Embryonic facial prominence (tissue), 1 donor: ENCODE results near the gene FOXJ2.
"Not testable (repeated sequence)": the region's sequence is repeated elsewhere in the genome, so short reads cannot be mapped to it uniquely, and the experiment has no call there.

Source experiments
- DNase-seq: peaks from one replicate; pipeline ENCODE4 v3.0.0-alpha.2; 2016; ENCODE audit errors: extremely low spot score

Gene FOXJ2

DNA sequence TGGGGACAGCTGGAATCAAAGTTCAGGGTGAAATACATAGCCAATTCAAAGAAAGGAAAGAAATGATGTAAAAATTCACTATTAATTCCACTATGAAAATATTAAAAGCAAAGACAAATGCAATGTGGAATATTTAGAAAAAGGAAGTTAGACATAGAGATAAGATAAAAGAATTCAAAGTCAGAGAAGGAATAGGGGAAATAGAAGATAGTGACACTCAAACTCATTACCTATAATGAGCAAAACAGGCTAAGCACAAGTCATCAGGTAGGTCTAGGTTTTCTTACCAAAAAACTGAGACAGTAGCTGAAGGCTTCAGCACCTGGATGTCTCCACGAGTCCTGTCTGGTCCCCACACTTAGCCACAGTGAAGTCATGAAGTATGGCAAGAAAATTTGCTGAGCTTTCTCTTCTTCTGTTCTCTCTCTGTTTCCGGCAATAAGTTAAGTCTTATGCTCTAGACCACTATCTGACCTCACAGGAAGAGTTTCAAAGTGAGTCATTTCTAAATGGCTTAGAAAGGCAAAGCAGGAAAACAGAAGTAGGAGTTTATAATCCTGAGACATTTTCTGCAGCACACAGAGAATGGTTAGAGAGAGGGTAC is 33.6 kb downstream of the FOXJ2 start, which contains the start of gene C3AR1:
Gene C3AR1 (minus strand): TSS at position 369 of the 604 bp plus-strand sequence. CDS start 6,174 bp downstream, outside the sequence.
- no peak for DNase-seq

- no peak for DNase-seq
These were observed 37.1 kb downstream of the FOXJ2 start for GRCh38 chr12:8069582-8069981.

- not testable (repeated sequence) for DNase-seq
These were observed 39.3 kb downstream of the FOXJ2 start for GRCh38 chr12:8071820-8072219.

- DNase-seq, result no peak
These were observed 43.4 kb downstream of the FOXJ2 start for GRCh38 chr12:8075935-8076334.

DNA sequence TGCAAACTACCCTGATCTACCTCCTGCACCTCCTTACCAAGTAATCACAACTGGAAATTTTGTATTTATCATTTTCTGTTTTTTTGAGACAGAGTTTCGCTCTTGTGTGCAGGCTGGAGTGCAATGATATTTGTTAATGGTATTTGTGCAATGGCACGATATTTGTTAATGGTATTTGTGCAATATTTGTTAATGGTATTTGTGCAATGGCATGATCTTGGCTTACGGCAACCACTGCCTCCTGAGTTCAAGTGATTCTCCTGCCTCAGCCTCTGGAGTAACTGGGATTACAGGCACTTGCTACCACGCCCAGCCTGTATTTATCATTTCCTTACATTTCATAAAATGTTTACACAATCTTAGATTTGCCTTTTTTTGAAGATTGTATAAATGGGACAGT is 43.9 kb downstream of the FOXJ2 start:
- DNase-seq, result no peak

DNA sequence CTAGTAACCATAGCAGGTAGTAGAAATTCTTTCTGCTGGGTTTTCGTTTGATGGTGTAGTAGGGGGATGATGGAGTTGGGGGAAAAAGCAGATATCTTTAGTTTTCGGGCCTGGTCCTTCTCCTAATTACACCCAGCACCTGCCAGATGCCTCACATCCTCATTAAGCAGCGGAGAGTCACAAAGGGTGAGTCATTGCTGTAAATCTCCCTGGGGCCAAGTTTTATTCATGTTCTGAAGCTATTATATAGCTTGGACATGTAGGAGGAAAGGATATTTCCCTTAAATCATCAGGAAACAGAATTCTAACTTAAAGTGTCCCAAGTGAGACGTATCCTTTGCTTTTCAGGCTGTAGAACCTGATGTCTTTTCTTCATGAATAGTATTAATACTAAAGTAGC is 44.7 kb downstream of the FOXJ2 start:
- DNase-seq, result no peak

- peak; percentile 20 for DNase-seq
These were observed 45.9 kb downstream of the FOXJ2 start for GRCh38 chr12:8078398-8078797.

DNA sequence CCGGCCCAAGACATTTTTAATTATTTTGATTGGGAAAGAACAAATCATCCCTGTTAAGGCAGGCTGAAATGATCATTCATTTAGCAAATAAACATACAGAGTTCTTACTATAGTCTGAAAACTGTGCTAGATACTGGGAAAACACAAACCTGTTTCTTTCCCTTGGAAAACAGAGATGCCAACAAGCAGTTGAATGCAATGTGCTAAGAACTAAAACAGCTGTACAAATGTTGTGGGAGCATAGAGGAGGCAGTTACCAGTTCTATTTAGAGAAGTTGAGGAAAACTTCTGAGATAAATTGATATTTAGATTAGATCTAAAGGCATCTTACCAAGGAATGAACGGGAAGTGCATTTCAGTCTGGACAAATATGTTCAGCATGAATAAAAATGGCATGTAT is 46.4 kb downstream of the FOXJ2 start:
- no peak for DNase-seq

GRCh38 chr12:8080120-8080519 is 47.6 kb downstream of the FOXJ2 start:
- DNase-seq, result no peak

- DNase-seq, result no peak
These were observed 48.9 kb downstream of the FOXJ2 start for GRCh38 chr12:8081251-8081920.

DNA sequence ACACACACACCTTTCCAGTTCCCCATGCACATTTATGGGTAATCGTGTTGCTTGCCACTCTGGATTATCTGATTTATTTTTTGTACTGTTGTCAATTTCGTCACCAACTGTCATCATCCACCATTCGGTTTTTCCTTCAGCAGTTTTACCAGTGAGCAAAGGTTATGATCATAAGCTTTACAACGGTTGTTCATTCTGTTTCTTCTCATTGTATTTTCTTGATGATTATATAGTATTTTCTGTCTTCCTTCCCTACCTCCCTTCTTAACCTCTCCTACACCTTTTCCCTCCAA is 50.2 kb downstream of the FOXJ2 start:
- DNase-seq, result peak; percentile 6

GRCh38 chr12:8084351-8084750 is 51.8 kb downstream of the FOXJ2 start:
- DNase-seq, result not testable (repeated sequence)

GRCh38 chr12:8087666-8088065 is 55.1 kb downstream of the FOXJ2 start:
- no peak for DNase-seq

DNA sequence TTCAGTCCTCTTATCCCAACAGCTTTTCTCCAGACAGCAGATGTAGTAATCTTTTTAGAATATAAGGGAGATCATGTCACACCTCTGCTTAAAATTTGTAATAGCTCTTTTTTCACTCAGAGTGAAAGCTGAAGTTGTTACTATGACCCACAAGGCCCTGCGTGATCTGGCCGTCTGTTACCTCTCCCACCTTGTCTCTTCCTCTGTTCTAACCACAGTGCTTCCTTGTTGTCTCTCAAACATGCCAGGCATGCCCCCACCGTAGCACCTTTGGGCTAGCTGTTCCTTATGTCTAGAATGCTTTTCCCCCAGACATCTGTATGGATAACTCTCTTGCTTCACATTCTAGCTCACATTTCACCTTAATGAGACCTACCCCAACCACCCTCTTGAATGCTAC is 56.1 kb downstream of the FOXJ2 start:
- DNase-seq, result no peak

- DNase-seq, result not testable (repeated sequence)
These were observed 56.8 kb downstream of the FOXJ2 start for GRCh38 chr12:8089277-8089676.

- DNase-seq, result no peak
These were observed 57.2 kb downstream of the FOXJ2 start for GRCh38 chr12:8089716-8090115.

DNA sequence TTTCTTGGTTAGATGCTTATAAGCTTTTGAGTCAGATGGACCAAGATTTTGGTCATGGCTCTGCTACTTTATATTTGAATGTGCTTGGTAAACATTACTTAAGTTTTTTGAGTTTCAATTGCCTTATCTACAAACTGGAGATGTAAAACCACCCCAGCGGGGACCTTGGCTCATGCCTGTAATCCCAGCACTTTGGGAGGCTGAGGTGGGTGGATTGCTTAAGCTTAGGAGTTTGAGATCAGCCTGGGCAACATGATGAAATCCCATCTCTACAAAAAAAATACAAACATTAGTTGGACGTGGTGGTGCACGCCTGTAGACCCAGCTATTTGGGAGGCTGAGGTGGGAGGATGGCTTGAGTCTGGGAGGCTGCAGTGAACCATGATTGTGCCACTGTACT is 60.8 kb downstream of the FOXJ2 start:
- no peak for DNase-seq

DNA sequence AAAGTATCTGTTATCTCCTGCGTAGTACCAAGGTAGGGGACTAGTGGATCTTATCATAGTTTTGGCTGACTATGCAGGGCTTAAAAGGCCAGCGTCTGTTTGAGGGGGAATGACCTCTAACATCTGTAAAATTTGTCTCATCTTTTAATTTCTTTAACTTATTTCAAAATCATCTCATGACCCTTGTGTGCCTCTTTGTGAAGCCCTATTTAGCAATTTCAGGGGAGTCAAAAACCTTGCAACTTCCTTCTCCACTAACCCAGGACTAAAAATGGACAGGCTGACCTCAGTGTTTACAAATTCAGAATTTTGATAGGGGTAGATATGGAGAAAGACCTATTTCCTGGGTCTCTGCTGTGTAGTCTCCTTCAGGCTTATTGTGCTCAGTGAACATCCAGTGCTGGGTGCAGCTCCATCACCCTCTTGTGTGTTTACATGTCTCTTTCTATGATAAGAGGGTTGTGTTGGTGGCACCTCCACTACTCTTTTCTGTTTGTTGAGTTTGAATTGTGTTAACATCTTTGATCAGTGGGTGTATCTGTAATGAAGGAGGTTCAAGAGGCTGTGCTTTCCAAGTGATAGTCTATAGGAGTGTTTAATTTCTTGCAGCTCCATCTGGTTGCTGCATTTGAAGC is 63.9 kb downstream of the FOXJ2 start:
- DNase-seq, result no peak

- no peak for DNase-seq
These were observed 66.7 kb downstream of the FOXJ2 start for GRCh38 chr12:8099235-8099634.
